Lung (tissue), 12 donors: ENCODE results near the gene SMYD1. TPM values are rescaled to one million over a fixed set of nuclear protein-coding genes. Genes with fewer than 3 reads are reported as not detected.

Source experiments
- ATAC-seq: fragments of 200-7000 bp; cut with Tn5 transposase; one replicate; pipeline ENCODE4 v1.9.1; 2020; ENCODE audit warnings: moderate number of reproducible peaks; ENCODE audit not compliant: insufficient read depth, low FRiP score
- DNase-seq, 3 donors: peaks; one replicate each; pipeline ENCODE4 v3.0.0-alpha.2; 2013 to 2017
- H3K27ac ChIP-seq, 2 donors: one replicate each; pipeline ENCODE4 v1.5.1; 2013; ENCODE audit warnings: mild to moderate bottlenecking in 2 of 2, moderate library complexity in 2 of 2, control low read depth in 1 of 2, inconsistent platforms in 1 of 2, low read depth in 1 of 2, low read length in 1 of 2
- H3K27me3 ChIP-seq, 3 donors: one replicate each; pipeline ENCODE4 v1.5.1; 2013; ENCODE audit warnings: low read length in 2 of 3; ENCODE audit not compliant: control insufficient read depth in 3 of 3, insufficient read depth in 3 of 3
- H3K36me3 ChIP-seq, 4 donors: one replicate each; pipeline ENCODE4 v1.5.1; 2013; ENCODE audit warnings: low read length in 4 of 4, mild to moderate bottlenecking in 1 of 4, moderate library complexity in 1 of 4; ENCODE audit not compliant: control insufficient read depth in 4 of 4, insufficient read depth in 4 of 4
- H3K4me1 ChIP-seq, 5 donors: one replicate each; pipeline ENCODE4 v1.5.1; 2013; ENCODE audit warnings: low read length in 5 of 5, mild to moderate bottlenecking in 2 of 5, moderate library complexity in 1 of 5; ENCODE audit not compliant: control insufficient read depth in 5 of 5, insufficient read depth in 5 of 5
- H3K4me3 ChIP-seq: one replicate; pipeline ENCODE4 v1.5.1; 2013; ENCODE audit warnings: mild to moderate bottlenecking, control low read depth, moderate library complexity
- H3K9ac ChIP-seq, 2 donors: one replicate each; pipeline ENCODE4 v1.5.1; 2013; ENCODE audit warnings: low read length in 2 of 2, control low read depth in 1 of 2; ENCODE audit not compliant: insufficient read depth in 1 of 2
- H3K9me3 ChIP-seq, 4 donors: one replicate each; pipeline ENCODE4 v1.5.1; 2013; ENCODE audit warnings: low read length in 3 of 4, mild to moderate bottlenecking in 1 of 4, moderate library complexity in 1 of 4; ENCODE audit not compliant: control insufficient read depth in 4 of 4, insufficient read depth in 3 of 4
- CTCF ChIP-seq: IDR thresholded peaks from 2 replicates; pipeline ENCODE4 v1.5.1; 2012; ENCODE audit warnings: mild to moderate bottlenecking; ENCODE audit errors: control extremely low read depth, extremely low read depth
- WGBS, 2 donors: extraction: QIAGEN DNeasy Blood & Tissue Kit; methylation state at CpG; one replicate each; pipeline ENCODE4 v1.1.7; 2013; 5-methylcytosine and 5-hydroxymethylcytosine counted together
- polyA plus RNA-seq, 2 donors: library from polyadenylated mRNA; stranded (reverse); fragments of 200-250 nt; gene quantifications; one replicate each; pipeline ENCODE4 v1.2.1, GENCODE V29; 2013
- total RNA-seq, 2 donors: library from RNA; depleted of rRNA in 1 of 2; stranded (reverse); fragments of >200 nt in 1 of 2; gene quantifications; one replicate each; pipeline ENCODE4 v1.2.1, GENCODE V29; 2014 to 2021
- donor health status: control.
- donor health status: control.
- donor health status: Bipolar disorder and iron deficiency.
- donor health status: healthy.
- donor health status: DM: yes; HTN: yes; CAD: no.

The SMYD1 gene
- total and polyA plus RNA-seq, 4 donors, result 0.20 TPM; not detected in 3

GRCh38 chr2:88022669-88022921 is 45.0 kb upstream of the SMYD1 start:
- Histone ChIP-seq H3K4me1 (no peaks in the 10 kb centered on the region), H3K4me3 (no peak overlapping the region), H3K36me3 (peaks cover 0 to 4% (median under 1%) of the 10 kb centered on the region in 4 donors), H3K27me3 (no peaks in the 10 kb centered on the region), H3K27ac (no peak overlapping the region), H3K9ac (no peak overlapping the region), H3K9me3 (no peaks in the 10 kb centered on the region)
- ATAC-seq, result no peak
- WGBS, 2 donors, result 74 to 79% methylated on average over 5 of the region's 5 CpGs
- DNase-seq, result no peak
- no peak for TF ChIP-seq CTCF

- no peaks in the 10 kb centered on the region for H3K4me1 ChIP-seq
- DNase-seq (no peak), ATAC-seq (no peak)
- H3K27me3 ChIP-seq, result no peaks in the 10 kb centered on the region
- no peaks in the 10 kb centered on the region for H3K9me3 ChIP-seq
- no peak overlapping the region for H3K27ac ChIP-seq
- no peak overlapping the region for H3K4me3 ChIP-seq
- TF ChIP-seq CTCF, result no peak
- WGBS, 2 donors, result 84 to 86% methylated on average over 6 of the region's 6 CpGs
- no peak overlapping the region for H3K9ac ChIP-seq
- peaks cover 5 to 15% (median 11%) of the 10 kb centered on the region in 4 donors for H3K36me3 ChIP-seq
Measured at GRCh38 chr2:88024509-88024908, 43.1 kb upstream of the SMYD1 start.

GRCh38 chr2:88027697-88028389 is 39.8 kb upstream of the SMYD1 start:
- no peak overlapping the region for H3K4me3 ChIP-seq
- peaks cover 7 to 26% (median 16%) of the 10 kb centered on the region in 4 donors for H3K36me3 ChIP-seq
- no peak for TF ChIP-seq CTCF
- no peak overlapping the region for H3K9ac ChIP-seq
- H3K27me3 ChIP-seq, result no peaks in the 10 kb centered on the region
- H3K4me1 ChIP-seq, result no peaks in the 10 kb centered on the region
- no peak overlapping the region for H3K27ac ChIP-seq
- ATAC-seq, result no peak
- WGBS, 2 donors, result 48 to 78% methylated on average over 10 of the region's 10 CpGs
- no peaks in the 10 kb centered on the region for H3K9me3 ChIP-seq
- DNase-seq, result no peak

GRCh38 chr2:88028931-88029330 is 38.7 kb upstream of the SMYD1 start:
- WGBS, 2 donors, result 92 to 96% methylated on average over 4 of the region's 4 CpGs
- Histone ChIP-seq H3K27me3 (no peaks in the 10 kb centered on the region), H3K9me3 (no peaks in the 10 kb centered on the region), H3K4me3 (no peak overlapping the region), H3K27ac (no peak overlapping the region), H3K36me3 (peaks cover 7 to 28% (median 17%) of the 10 kb centered on the region in 4 donors), H3K9ac (no peak overlapping the region), H3K4me1 (no peaks in the 10 kb centered on the region)
- DNase-seq, result no peak
- TF ChIP-seq CTCF, result no peak
- ATAC-seq, result no peak
